Chondrocyte (in vitro differentiated cells): ENCODE data around the gene KIF21A. TPM values are rescaled to one million over a fixed set of nuclear protein-coding genes. Genes with fewer than 3 reads are reported as not detected.
A peak's percentile ranks its signal among the peaks of the same experiment; 100 is the strongest.

ENCODE experiments used
- DNase-seq: peaks from one replicate; pipeline ENCODE4 v3.0.0; 2021; ENCODE audit warnings: mixed read lengths, low spot score
- H3K27ac Mint-ChIP-seq: one replicate; pipeline ENCODE4 v1.8.0; 2021; ENCODE audit warnings: mild to moderate bottlenecking, moderate library complexity, mixed read lengths; ENCODE audit not compliant: unreplicated experiment
- H3K27me3 Mint-ChIP-seq: 2 replicates; pipeline ENCODE4 v1.8.0; 2021; ENCODE audit warnings: low read depth, mixed read lengths
- H3K36me3 Mint-ChIP-seq: 2 replicates; pipeline ENCODE4 v1.8.0; 2021; ENCODE audit warnings: low read depth, mixed read lengths
- H3K4me1 Mint-ChIP-seq: 2 replicates; pipeline ENCODE4 v1.8.0; 2021; ENCODE audit warnings: low read depth, mild to moderate bottlenecking, mixed read lengths
- H3K4me3 Mint-ChIP-seq: one replicate; pipeline ENCODE4 v1.8.0; 2021; ENCODE audit warnings: mild to moderate bottlenecking, moderate library complexity, mixed read lengths; ENCODE audit not compliant: unreplicated experiment
- H3K9me3 Mint-ChIP-seq: 2 replicates; pipeline ENCODE4 v1.8.0; 2021; ENCODE audit warnings: low read depth, mixed read lengths
- CTCF ChIP-seq: fragments of 200-600 bp; sonication (generic); IDR thresholded peaks from 2 replicates; pipeline ENCODE4 v1.5.0; 2021; ENCODE audit warnings: antibody characterized with exemption, mild to moderate bottlenecking, moderate library complexity
- total RNA-seq: library from RNA; stranded (reverse); gene quantifications from 3 replicates; pipeline ENCODE4 v1.2.1, GENCODE V29; 2021

The KIF21A gene
- total RNA-seq, 1 donor from 2014 or later: 9.4 TPM

- H3K4me3 Mint-ChIP-seq: no peak overlapping the region
- H3K9me3 Mint-ChIP-seq: no peaks in the 10 kb centered on the region
- peak; percentile 12 for TF ChIP-seq CTCF
- H3K27me3 Mint-ChIP-seq: no peaks in the 10 kb centered on the region
- H3K4me1 Mint-ChIP-seq: no peaks in the 10 kb centered on the region
- no peak overlapping the region for H3K27ac Mint-ChIP-seq
- DNase-seq: no peak
- H3K36me3 Mint-ChIP-seq: no peaks in the 10 kb centered on the region
These were observed 64.6 kb downstream of the KIF21A start for GRCh38 chr12:39378341-39378740.

GRCh38 chr12:39375206-39375808 lies 67.6 kb downstream of the KIF21A start:
- Mint-ChIP-seq H3K4me1 (peaks cover 4% of the 10 kb centered on the region), H3K27me3 (no peaks in the 10 kb centered on the region), H3K27ac (no peak overlapping the region), H3K36me3 (no peaks in the 10 kb centered on the region), H3K4me3 (no peak overlapping the region), H3K9me3 (no peaks in the 10 kb centered on the region)
- no peak for TF ChIP-seq CTCF
- DNase-seq: no peak

- Mint-ChIP-seq H3K27ac (no peak overlapping the region), H3K4me1 (peaks cover 4% of the 10 kb centered on the region), H3K9me3 (no peaks in the 10 kb centered on the region), H3K4me3 (no peak overlapping the region), H3K36me3 (no peaks in the 10 kb centered on the region), H3K27me3 (no peaks in the 10 kb centered on the region)
- DNase-seq: no peak
- TF ChIP-seq CTCF: no peak
These were observed 70.0 kb downstream of the KIF21A start for GRCh38 chr12:39372929-39373328.

- no peak for DNase-seq
- no peaks in the 10 kb centered on the region for H3K9me3 Mint-ChIP-seq
- H3K4me1 Mint-ChIP-seq: peaks cover 4% of the 10 kb centered on the region
- no peak for TF ChIP-seq CTCF
- H3K36me3 Mint-ChIP-seq: no peaks in the 10 kb centered on the region
- no peak overlapping the region for H3K27ac Mint-ChIP-seq
- H3K4me3 Mint-ChIP-seq: no peak overlapping the region
- H3K27me3 Mint-ChIP-seq: no peaks in the 10 kb centered on the region
These were observed 70.6 kb downstream of the KIF21A start for GRCh38 chr12:39372204-39372925.

GRCh38 chr12:39369756-39370155 lies 73.2 kb downstream of the KIF21A start:
- no peaks in the 10 kb centered on the region for H3K9me3 Mint-ChIP-seq

More at GRCh38 chr12:39369756-39370155, 73.2 kb downstream of the KIF21A start:
- Mint-ChIP-seq H3K27me3 (no peaks in the 10 kb centered on the region), H3K27ac (no peak overlapping the region), H3K4me1 (peaks cover 4% of the 10 kb centered on the region), H3K36me3 (no peaks in the 10 kb centered on the region), H3K4me3 (no peak overlapping the region)
- no peak for DNase-seq
- no peak for TF ChIP-seq CTCF
